Caco-2 (cell line): ENCODE measurements around the gene NEURL2. TPM values are rescaled to one million over a fixed set of nuclear protein-coding genes. Genes with fewer than 3 reads are reported as not detected.

Experiments used
- Bru-seq: library from RNA; stranded (reverse); fragments of 400-500 nt; gene quantifications from one replicate; lab custom pipeline; 2021; lab: Mats Ljungman, UMichigan
- BruChase-seq, 2 experiments: library from RNA; stranded (reverse); fragments of 400-500 nt; gene quantifications; one replicate each; lab custom pipeline; 2021; lab: Mats Ljungman, UMichigan
- BruUV-seq: library from RNA; stranded (reverse); fragments of 400-500 nt; replicated peaks from 2 replicates; lab custom pipeline; 2021; lab: Mats Ljungman, UMichigan
- CTCF ChIA-PET: fragments of 300-600 bp; sonication (Branson Sonifier 250); formaldehyde crosslinking; loops from one replicate; lab custom pipeline; 2022; ENCODE audit warnings: antibody characterized with exemption; lab: Charles Lee
- POLR2A ChIA-PET: fragments of 300-600 bp; sonication (Branson Sonifier 250); formaldehyde crosslinking; loops from one replicate; lab custom pipeline; 2022; ENCODE audit warnings: antibody characterized with exemption; lab: Charles Lee
- DNase-seq, 2 experiments: peaks; one replicate each; pipeline versions ENCODE4 v3.0.0 to v3.0.0-alpha.2; 2020 to 2022
- H3K27me3 ChIP-seq: replicated peaks from 2 replicates; pipeline ENCODE4 v1.6.0; 2011; ENCODE audit warnings: low read length; ENCODE audit not compliant: control insufficient read depth, insufficient read depth
- H3K36me3 ChIP-seq: 2 replicates; pipeline ENCODE4 v1.5.1; 2011; ENCODE audit warnings: low read length; ENCODE audit not compliant: control insufficient read depth, insufficient read depth
- H3K4me1 ChIP-seq: fragments of 250-450 bp; sonication (Bioruptor Pico); 2 replicates; pipeline ENCODE4 v1.5.1; 2020; ENCODE audit warnings: mild to moderate bottlenecking
- H3K4me3 ChIP-seq: 2 replicates; pipeline ENCODE4 v1.5.1; 2011; ENCODE audit warnings: low read depth, mild to moderate bottlenecking, control low read depth, low read length
- H3K9me3 ChIP-seq: fragments of 250-450 bp; sonication (Bioruptor Pico); 2 replicates; pipeline ENCODE4 v1.5.1; 2020; ENCODE audit warnings: mild to moderate bottlenecking, moderate library complexity
- H3K27ac Mint-ChIP-seq: one replicate; pipeline ENCODE4 v1.8.0; 2022; ENCODE audit warnings: mixed read lengths; ENCODE audit not compliant: unreplicated experiment
- H3K27me3 Mint-ChIP-seq: one replicate; pipeline ENCODE4 v1.8.0; 2022; ENCODE audit warnings: mixed read lengths; ENCODE audit not compliant: insufficient read depth, unreplicated experiment
- H3K36me3 Mint-ChIP-seq: one replicate; pipeline ENCODE4 v1.8.0; 2022; ENCODE audit warnings: mild to moderate bottlenecking, mixed read lengths; ENCODE audit not compliant: insufficient read depth, unreplicated experiment
- H3K4me1 Mint-ChIP-seq: one replicate; pipeline ENCODE4 v1.8.0; 2022; ENCODE audit warnings: low read depth, mixed read lengths; ENCODE audit not compliant: unreplicated experiment
- H3K4me3 Mint-ChIP-seq: one replicate; pipeline ENCODE4 v1.8.0; 2022; ENCODE audit warnings: mild to moderate bottlenecking, moderate library complexity, mixed read lengths; ENCODE audit not compliant: unreplicated experiment
- H3K9me3 Mint-ChIP-seq: one replicate; pipeline ENCODE4 v1.8.0; 2022; ENCODE audit warnings: mixed read lengths; ENCODE audit not compliant: unreplicated experiment
- CTCF ChIP-seq, 2 experiments: fragments of 200-600 bp in 1 of 2; IDR thresholded peaks; 1 replicate in 1 of 2; 2 replicates in 1 of 2; pipeline versions ENCODE4 v1.5.1 to v1.8.0; 2011 to 2022; ENCODE audit warnings: antibody characterized with exemption in 1 of 2, control low read depth in 1 of 2, inconsistent platforms in 1 of 2, low read depth in 1 of 2, low read length in 1 of 2, mild to moderate bottlenecking in 1 of 2, moderate library complexity in 1 of 2; ENCODE audit not compliant: insufficient read depth in 1 of 2, severe bottlenecking in 1 of 2, unreplicated experiment in 1 of 2
- intact Hi-C: fragments of 100-400 bp; cut with micrococcal nuclease; formaldehyde crosslinking; loops from one replicate; pipeline ENCODE4 v1.10.0; 2022; ENCODE audit not compliant: unreplicated experiment
- long read RNA-seq: library from polyadenylated mRNA; stranded (forward); transcript quantifications from one replicate; pipeline ENCODE4 v2.0.0, GENCODE V29; 2022
- total RNA-seq: library from RNA; stranded (reverse); gene quantifications from 2 replicates; pipeline ENCODE4 v1.2.3, GENCODE V29; 2022

The NEURL2 gene
- total RNA-seq (12.6 TPM in 2 replicates), Bru-seq, nascent RNA (percentile 85 among the genes with signal in this experiment), BruChase-seq, experiment 1, labeled RNA remaining after a 2-hour chase (percentile 66 among the genes with signal in this experiment), BruChase-seq, experiment 2, labeled RNA remaining after a 6-hour chase (percentile 67 among the genes with signal in this experiment)
- long read RNA-seq, transcript NEURL2-201 (2 exons, 1,278 nt), result major isoform, 14 of 16 reads
- long read RNA-seq, partial matches to known transcripts, result 0 of 16 reads
- long read RNA-seq, other reads (novel, unspliced or antisense), result 1 of 16 reads

GRCh38 chr20:45890985-45891983, at the start of gene NEURL2, which contains the start of gene CTSA:
Gene NEURL2 (minus strand): TSS chr20:45891208. CDS start chr20:45890991, 217 bp downstream.
Gene CTSA (plus strand): TSS chr20:45891335. CDS start chr20:45891569, 234 bp downstream.
- peak; percentile 99 for DNase-seq
- Histone ChIP-seq H3K9me3 (no peaks in the 10 kb centered on the region), H3K36me3 (peaks cover 12% of the 10 kb centered on the region), H3K27me3 (no peaks in the 10 kb centered on the region), H3K4me1 (peaks cover 8% of the 10 kb centered on the region), H3K4me3 (peak within 1 kb of the TSS; percentile 94)
- H3K27ac Mint-ChIP-seq, result peak within 1 kb of the TSS; percentile 95
- CTCF ChIA-PET, result interaction anchor here (0.8 to 4.3 kb wide), 17 partner anchors 10 to 120 kb away, joined by 3 to 49 read pairs (median 4); partner anchors contain the start of genes ACOT8, PCIF1, PLTP and ZSWIM1
- peaks cover 62% of the 10 kb centered on the region for H3K36me3 Mint-ChIP-seq
- intact Hi-C loops, result loop anchor here (1.0 to 5.0 kb wide), 6 partner anchors 10 to 92 kb away; partner anchors contain the start of genes ACOT8, UBE2C, ZSWIM1 and ZSWIM3
- POLR2A ChIA-PET, result interaction anchor here (0.5 to 3.2 kb wide), 7 partner anchors 10 to 58 kb away, joined by 3 to 53 read pairs (median 4); partner anchors contain the start of genes PCIF1, SNX21 and ZSWIM1
- no peaks in the 10 kb centered on the region for H3K9me3 Mint-ChIP-seq
- H3K27me3 Mint-ChIP-seq, result no peaks in the 10 kb centered on the region
- H3K4me3 Mint-ChIP-seq, result peak within 1 kb of the TSS; percentile 95
- TSS peak; percentile 32 for BruUV-seq
- peak; percentile 10 to 34 for TF ChIP-seq CTCF (IDR thresholded peaks at IDR 0.05; ENCODE audit: insufficient read depth in 1 of 2, low read depth in 1 of 2, low read length in 1 of 2, severe bottlenecking in 1 of 2, unreplicated experiment in 1 of 2)
- H3K4me1 Mint-ChIP-seq, result peaks cover 36% of the 10 kb centered on the region

GRCh38 chr20:45940469-45940868, 49.5 kb upstream of the NEURL2 start:
- CTCF ChIA-PET, result no interaction called here
- POLR2A ChIA-PET, result no interaction called here
- peaks cover 63% of the 10 kb centered on the region for H3K36me3 Mint-ChIP-seq

More at GRCh38 chr20:45940469-45940868, 49.5 kb upstream of the NEURL2 start:
- Mint-ChIP-seq H3K4me1 (no peaks in the 10 kb centered on the region), H3K4me3 (no peak overlapping the region), H3K9me3 (no peaks in the 10 kb centered on the region), H3K27me3 (no peaks in the 10 kb centered on the region), H3K27ac (no peak overlapping the region)
- Histone ChIP-seq H3K4me1 (no peaks in the 10 kb centered on the region), H3K4me3 (no peak overlapping the region), H3K36me3 (peaks cover 21% of the 10 kb centered on the region), H3K27me3 (no peaks in the 10 kb centered on the region), H3K9me3 (no peaks in the 10 kb centered on the region)
- intact Hi-C loops, result no loop called here
- TF ChIP-seq CTCF (IDR thresholded peaks at IDR 0.05; ENCODE audit: insufficient read depth in 1 of 2, low read depth in 1 of 2, low read length in 1 of 2, severe bottlenecking in 1 of 2, unreplicated experiment in 1 of 2), result no peak
- no TSS peak for BruUV-seq
- DNase-seq, result no peak
